ENCODE measurements around the gene ARV1. TPM values are rescaled to one million over a fixed set of nuclear protein-coding genes. Genes with fewer than 3 reads are reported as not detected.

ARV1 gene
- total and polyA plus RNA-seq, 10 of the 15 experiments (the other 5 are each of a cell fraction or from before 2014, with no cell fraction given), result 23.2 to 55.1 (median 35.6) TPM

DNA sequence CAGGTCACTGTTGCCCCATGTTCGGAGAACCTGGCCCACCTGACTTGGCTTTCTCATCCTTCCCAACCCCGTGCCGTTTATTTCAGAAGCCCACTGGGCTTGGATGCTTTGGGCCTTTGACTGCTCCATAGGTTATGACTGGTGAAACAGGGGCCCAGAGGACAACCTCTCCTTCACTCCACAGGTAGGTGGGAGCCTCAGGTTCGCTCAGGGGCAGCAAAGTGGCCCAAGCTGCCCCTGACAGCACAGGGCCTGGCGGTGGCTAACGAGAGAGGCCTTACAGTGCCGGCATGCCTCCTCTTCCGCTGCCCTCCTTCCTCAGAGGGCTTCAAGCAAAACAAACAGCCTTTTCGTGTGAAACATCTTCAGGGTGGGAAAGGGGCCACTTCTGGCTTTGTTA lies 44.3 kb downstream of the ARV1 start:
- no peaks in the 10 kb centered on the region for H3K36me3 ChIP-seq (ENCODE audit: control insufficient read depth in 2 of 2, insufficient read depth in 2 of 2, low read length in 1 of 2)
- H3K27ac ChIP-seq (ENCODE audit: control insufficient read depth, insufficient read depth), result no peak overlapping the region
- ATAC-seq (no peak), DNase-seq (ENCODE audit: low read depth, low spot score) (no peak), FAIRE-seq (no peak)
- no peak overlapping the region for H3K4me2 ChIP-seq (ENCODE audit: control insufficient read depth, insufficient read depth)
- H3K9ac ChIP-seq (ENCODE audit: control insufficient read depth, insufficient read depth, low read length), result no peak overlapping the region
- no peaks in the 10 kb centered on the region for H4K20me1 ChIP-seq (ENCODE audit: control insufficient read depth, insufficient read depth)
- intact Hi-C loops (cut with micrococcal nuclease; ENCODE audit: unreplicated experiment), result no loop called here
- ChIA-PET SMC1A (ENCODE audit: uncharacterized antibody, unreplicated experiment) (no interaction called here), CTCF (no interaction called here), RAD21 (ENCODE audit: unreplicated experiment) (no interaction called here), POLR2A (no interaction called here)
- TF ChIP-seq NR2C1 (IDR thresholded peaks at IDR 0.05) (no peak), HDGF (IDR thresholded peaks at IDR 0.05) (no peak), KAT2A (conservative IDR thresholded peaks at IDR 0.05; ENCODE audit: control insufficient read depth, low read depth, low read length) (no peak), ATF7 (IDR thresholded peaks at IDR 0.05; ENCODE audit: low read depth) (no peak), NFXL1 (IDR thresholded peaks at IDR 0.05; ENCODE audit: borderline replicate concordance) (no peak), GATAD2B (conservative IDR thresholded peaks at IDR 0.05; ENCODE audit: low read depth) (no peak), NFIC (IDR thresholded peaks at IDR 0.05; ENCODE audit: low read depth, low read length) (no peak)
- TF ChIP-seq, protein P1, sequence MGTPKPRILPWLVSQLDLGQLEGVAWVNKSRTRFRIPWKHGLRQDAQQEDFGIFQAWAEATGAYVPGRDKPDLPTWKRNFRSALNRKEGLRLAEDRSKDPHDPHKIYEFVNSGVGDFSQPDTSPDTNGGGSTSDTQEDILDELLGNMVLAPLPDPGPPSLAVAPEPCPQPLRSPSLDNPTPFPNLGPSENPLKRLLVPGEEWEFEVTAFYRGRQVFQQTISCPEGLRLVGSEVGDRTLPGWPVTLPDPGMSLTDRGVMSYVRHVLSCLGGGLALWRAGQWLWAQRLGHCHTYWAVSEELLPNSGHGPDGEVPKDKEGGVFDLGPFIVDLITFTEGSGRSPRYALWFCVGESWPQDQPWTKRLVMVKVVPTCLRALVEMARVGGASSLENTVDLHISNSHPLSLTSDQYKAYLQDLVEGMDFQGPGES (IDR thresholded peaks at IDR 0.05), result no peak
- no peaks in the 10 kb centered on the region for H3K79me2 ChIP-seq (ENCODE audit: control insufficient read depth, insufficient read depth, low read length)
- H3K9me3 ChIP-seq (replicated peaks; ENCODE audit: control insufficient read depth, insufficient read depth, low read length), result no peaks in the 10 kb centered on the region
- no peak overlapping the region for H3K4me3 ChIP-seq
- H3K4me1 ChIP-seq (ENCODE audit: control insufficient read depth, insufficient read depth, low read length), result no peaks in the 10 kb centered on the region
- in situ Hi-C loops (cut with MboI), result no loop called here
- no peak overlapping the region for H2AFZ ChIP-seq (ENCODE audit: control insufficient read depth, low read depth, low read length)
- H3K27me3 ChIP-seq (replicated peaks in 1 of 2; ENCODE audit: control insufficient read depth in 2 of 2, insufficient read depth in 2 of 2, low read length in 1 of 2), result no peaks in the 10 kb centered on the region
- WGBS (ENCODE audit: insufficient coverage, insufficient replicate concordance, low lambda C conversion rate, missing lambda C conversion rate), result 53% methylated on average over 9 of the region's 9 CpGs
- BruUV-seq (replicated peaks), result no TSS peak

GRCh38 chr1:231026576-231026975 lies 47.7 kb downstream of the ARV1 start:
- Histone ChIP-seq H3K79me2 (ENCODE audit: control insufficient read depth, insufficient read depth, low read length) (no peaks in the 10 kb centered on the region), H4K20me1 (ENCODE audit: control insufficient read depth, insufficient read depth) (no peaks in the 10 kb centered on the region), H3K4me3 (no peak overlapping the region), H3K9ac (ENCODE audit: control insufficient read depth, insufficient read depth, low read length) (no peak overlapping the region), H3K27me3 (replicated peaks in 1 of 2; ENCODE audit: control insufficient read depth in 2 of 2, insufficient read depth in 2 of 2, low read length in 1 of 2) (no peaks in the 10 kb centered on the region), H3K4me1 (ENCODE audit: control insufficient read depth, insufficient read depth, low read length) (no peaks in the 10 kb centered on the region), H2AFZ (ENCODE audit: control insufficient read depth, low read depth, low read length) (no peak overlapping the region), H3K36me3 (ENCODE audit: control insufficient read depth in 2 of 2, insufficient read depth in 2 of 2, low read length in 1 of 2) (no peaks in the 10 kb centered on the region), H3K4me2 (ENCODE audit: control insufficient read depth, insufficient read depth) (no peak overlapping the region), H3K9me3 (replicated peaks; ENCODE audit: control insufficient read depth, insufficient read depth, low read length) (no peaks in the 10 kb centered on the region), H3K27ac (ENCODE audit: control insufficient read depth, insufficient read depth) (no peak overlapping the region)
- no peak for TF ChIP-seq SMAD1 (IDR thresholded peaks at IDR 0.05; ENCODE audit: low read depth, partially characterized antibody)
- DNase-seq (ENCODE audit: low read depth, low spot score) (no peak), ATAC-seq (no peak), FAIRE-seq (no peak)
- BruUV-seq (replicated peaks), result no TSS peak
- CTCF ChIA-PET, result no interaction called here
- RAD21 ChIA-PET (ENCODE audit: unreplicated experiment), result no interaction called here
- POLR2A ChIA-PET, result no interaction called here
- 27% methylated on average over 6 of the region's 6 CpGs for WGBS (ENCODE audit: insufficient coverage, insufficient replicate concordance, low lambda C conversion rate, missing lambda C conversion rate)
- in situ Hi-C loops (cut with MboI), result no loop called here
- intact Hi-C loops (cut with micrococcal nuclease; ENCODE audit: unreplicated experiment), result no loop called here
- SMC1A ChIA-PET (ENCODE audit: uncharacterized antibody, unreplicated experiment), result no interaction called here
